Islet of Langerhans (tissue), 1 donor: ENCODE results near the gene ZBTB7C.

ENCODE experiments used
- FAIRE-seq: peaks from one replicate; lab custom pipeline; 2011; peaks lifted over from hg19 to GRCh38; lab: Jason Lieb, UNC

The ZBTB7C gene

DNA sequence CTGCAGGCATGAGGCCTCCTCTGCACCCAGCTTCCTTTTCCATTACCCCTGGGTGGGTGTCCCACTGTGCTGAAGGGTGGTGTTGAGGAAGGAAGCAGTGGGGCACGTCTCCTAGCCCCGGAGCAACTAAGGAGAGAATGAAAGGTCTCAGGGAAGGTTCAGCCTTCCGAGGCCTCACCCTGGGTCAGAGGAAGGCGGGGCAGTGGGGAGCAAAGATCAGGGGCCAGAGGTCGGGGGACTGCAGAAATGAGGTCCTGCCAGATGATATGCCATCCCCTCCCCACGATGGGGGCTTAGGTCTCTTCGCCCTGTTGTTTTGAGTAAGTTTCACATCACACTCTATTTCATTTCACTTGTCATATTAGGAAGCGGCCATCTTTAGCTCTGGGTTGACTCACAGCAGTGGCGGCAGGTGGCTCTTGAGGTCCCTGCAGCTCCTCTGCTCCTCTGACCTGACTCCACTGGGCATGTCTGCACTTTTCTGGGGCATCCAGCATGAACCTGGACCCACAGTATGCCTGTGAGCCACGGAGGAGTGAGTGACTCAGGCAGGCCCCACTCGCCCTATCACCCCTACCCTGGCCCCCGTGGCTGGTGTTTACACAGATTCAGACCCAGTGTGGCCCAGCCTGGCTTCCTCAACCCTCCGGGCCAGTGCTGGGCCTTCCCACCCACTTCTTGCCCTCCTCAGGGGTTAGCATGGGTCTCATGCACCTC, 325.0 kb downstream of the ZBTB7C start:
- no peak for FAIRE-seq

DNA sequence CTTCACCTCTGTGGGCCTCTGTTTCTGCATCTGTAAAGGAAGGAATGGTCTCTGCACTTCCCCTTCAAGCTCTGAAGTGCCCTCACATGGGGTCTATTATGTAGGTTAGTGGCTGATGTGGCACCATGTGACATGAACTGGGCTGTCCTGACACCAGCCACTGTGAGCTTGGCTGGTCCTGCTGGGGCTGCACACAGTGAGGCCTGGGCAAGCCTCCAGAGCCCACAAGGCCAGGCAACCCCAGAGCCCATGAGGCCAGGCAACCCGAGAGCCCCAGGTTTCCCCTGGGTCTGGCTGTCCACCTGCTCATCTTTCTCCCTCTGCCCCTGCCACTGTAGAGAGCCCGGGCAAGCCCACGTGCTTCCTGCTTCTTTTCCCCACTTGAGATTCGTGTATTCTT, 328.6 kb downstream of the ZBTB7C start:
- no peak for FAIRE-seq

DNA sequence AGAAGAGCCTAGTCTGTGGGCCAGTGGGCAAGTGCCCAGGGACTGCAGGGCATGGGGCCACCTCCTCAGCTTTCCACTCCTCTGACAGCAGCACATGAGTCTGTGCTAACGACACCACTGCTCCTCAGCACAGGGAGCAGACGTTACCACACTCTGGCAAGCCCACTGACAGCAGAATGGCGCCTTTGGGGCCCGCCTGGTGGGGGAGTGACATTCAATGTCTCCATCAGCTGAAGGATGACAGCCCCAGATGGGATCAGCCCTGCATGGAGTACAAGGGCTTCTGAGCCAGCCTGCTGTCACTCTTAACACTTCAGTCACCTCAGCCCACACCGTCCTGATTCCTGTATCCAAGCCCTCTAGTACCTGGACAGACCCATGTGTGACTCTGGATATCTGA, 329.3 kb downstream of the ZBTB7C start:
- no peak for FAIRE-seq

- FAIRE-seq = no peak
Observed at GRCh38 chr18:48078448-48078847, 330.7 kb downstream of the ZBTB7C start.

DNA sequence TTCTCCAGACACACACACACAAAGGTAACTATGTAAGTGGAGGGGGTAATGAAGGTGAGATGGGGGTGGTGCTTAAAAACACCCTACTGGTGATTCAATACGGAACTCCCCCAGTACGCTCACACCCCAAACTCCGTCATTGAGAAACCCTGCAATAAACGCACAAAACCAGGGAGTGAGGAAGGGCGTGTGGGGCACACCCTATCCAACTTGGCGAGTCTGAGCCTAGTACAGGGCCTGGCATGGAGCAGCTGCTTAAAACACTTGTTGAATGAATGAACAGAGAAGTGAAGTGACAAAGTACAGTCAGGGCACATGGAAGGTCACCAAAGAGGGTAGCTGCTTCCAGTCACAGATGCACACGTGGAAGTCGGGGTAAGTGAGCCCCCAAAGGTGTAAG, 331.9 kb downstream of the ZBTB7C start:
- FAIRE-seq = no peak

GRCh38 chr18:48076461-48076860, 332.7 kb downstream of the ZBTB7C start:
- no peak for FAIRE-seq

DNA sequence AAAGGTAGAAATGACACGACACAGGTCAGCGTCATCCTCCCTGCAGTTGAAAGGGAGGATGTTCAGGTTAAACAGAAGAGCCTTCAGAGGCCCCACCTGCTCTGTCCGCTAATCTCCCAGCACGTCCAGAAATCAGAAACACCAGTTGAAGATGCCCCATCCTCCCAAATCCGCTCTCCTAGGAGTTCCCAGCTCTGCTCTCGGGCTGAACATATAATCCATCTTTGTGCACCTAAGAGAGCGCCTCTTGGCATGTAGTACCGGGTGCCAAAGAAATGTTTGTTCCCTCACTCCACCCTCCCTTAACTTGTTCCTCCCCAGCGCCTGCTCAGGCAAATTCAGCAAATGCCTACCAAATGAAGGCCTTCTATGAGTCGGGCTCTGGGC, 333.5 kb downstream of the ZBTB7C start:
- FAIRE-seq = no peak

DNA sequence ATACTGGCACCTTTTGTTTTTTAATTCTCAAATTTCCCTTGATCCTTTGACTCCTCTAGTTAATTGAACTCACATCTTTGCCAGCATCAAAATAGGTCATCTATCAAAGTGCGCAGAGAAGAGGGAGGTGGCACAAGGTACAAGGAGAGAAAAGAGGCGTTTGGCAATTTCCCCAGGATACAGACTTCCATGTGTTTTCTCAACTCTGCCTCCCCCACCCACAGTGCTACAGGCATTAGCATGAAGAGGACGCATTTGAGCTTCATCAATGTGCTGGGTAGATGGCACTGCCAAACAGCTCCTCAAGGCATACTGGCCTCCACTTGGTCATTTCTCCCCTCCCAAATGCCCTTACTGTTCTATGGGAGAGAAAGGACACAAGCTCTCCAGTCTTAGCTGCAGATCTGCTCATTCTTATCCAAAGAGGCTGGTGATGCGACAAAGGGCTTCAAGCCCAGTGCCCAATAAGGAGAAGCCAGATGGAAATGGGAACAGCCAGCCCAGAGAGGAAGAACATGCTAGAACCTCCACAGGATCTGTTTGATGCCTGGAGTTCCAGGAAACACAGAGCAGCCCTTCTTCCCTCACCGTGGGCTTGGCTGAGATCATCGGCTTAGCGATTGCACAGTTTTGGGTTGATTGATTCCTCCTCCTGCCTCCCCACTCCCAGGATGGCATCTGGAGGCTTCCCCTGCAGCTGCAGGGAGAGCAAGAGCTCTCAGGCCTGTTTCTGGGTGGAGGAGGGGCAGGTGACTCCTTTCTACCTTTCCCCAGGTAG, 334.1 kb downstream of the ZBTB7C start:
- no peak for FAIRE-seq

- no peak for FAIRE-seq
Observed at GRCh38 chr18:48073211-48073930, 335.8 kb downstream of the ZBTB7C start.

- FAIRE-seq = no peak
Observed at GRCh38 chr18:48072428-48073204, 336.6 kb downstream of the ZBTB7C start.

GRCh38 chr18:48068916-48069445, 340.2 kb downstream of the ZBTB7C start:
- no peak for FAIRE-seq

- FAIRE-seq = no peak
Observed at GRCh38 chr18:48066225-48066652, 342.9 kb downstream of the ZBTB7C start.

GRCh38 chr18:48065601-48065995, 343.6 kb downstream of the ZBTB7C start:
- FAIRE-seq = no peak

GRCh38 chr18:48064978-48065600, 344.1 kb downstream of the ZBTB7C start:
- no peak for FAIRE-seq

DNA sequence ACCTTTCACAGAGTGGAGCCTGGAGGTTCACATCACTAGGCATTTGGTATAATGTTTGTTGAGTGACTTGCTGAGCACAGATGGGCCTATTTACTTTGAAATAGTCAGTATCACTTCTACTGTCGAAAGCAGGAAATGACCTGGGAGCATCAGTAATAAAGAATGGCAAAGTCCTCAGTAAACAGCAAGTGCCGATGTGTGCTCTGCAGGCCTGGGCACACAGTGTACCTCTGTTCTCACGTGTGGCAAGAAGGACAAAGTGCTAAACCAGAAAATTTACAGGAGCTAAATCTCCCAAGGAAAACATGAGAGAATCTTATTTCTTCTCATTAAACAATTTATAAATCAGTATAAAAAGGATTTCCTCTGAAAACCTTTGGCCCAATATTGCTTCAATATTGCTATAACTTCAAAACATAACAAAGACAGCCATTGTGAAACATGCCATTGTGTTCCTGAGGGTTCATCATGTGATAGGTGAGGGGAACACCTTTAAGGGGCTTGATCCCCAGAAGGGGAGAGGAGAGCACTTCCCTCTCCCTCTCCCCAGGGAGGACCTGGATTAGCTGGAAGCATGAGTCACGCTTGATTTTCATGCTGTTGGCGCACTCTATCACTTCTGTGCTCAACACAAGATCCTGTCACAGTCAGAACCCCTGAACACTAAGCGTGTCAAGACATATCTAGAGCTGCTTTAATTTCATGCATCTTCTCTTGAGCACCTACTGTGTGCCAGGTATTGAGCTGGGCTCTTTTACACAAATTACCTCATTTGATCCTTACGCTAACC, 347.2 kb downstream of the ZBTB7C start:
- FAIRE-seq = no peak

- FAIRE-seq = no peak
Observed at GRCh38 chr18:48060970-48061369, 348.2 kb downstream of the ZBTB7C start.

DNA sequence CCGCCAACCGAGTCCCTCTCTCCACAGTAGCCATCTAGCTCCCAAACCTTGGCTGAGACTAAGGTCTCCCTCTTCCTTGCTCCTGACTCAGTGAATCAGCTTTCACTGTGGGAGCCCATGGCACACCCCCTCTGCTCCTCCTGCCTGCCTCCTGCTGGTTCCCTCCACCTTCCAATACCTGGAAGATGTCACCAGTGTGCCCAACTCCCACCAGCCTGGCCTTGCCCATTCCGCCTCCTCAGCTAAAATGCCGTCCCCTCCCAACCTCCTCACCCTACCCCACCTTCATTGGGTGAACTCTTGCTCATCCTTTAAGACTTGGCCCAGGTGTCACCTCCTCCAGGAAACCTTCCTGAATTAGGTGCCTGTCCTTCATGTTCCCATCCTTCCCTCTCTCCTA, 348.8 kb downstream of the ZBTB7C start:
- FAIRE-seq = no peak

DNA sequence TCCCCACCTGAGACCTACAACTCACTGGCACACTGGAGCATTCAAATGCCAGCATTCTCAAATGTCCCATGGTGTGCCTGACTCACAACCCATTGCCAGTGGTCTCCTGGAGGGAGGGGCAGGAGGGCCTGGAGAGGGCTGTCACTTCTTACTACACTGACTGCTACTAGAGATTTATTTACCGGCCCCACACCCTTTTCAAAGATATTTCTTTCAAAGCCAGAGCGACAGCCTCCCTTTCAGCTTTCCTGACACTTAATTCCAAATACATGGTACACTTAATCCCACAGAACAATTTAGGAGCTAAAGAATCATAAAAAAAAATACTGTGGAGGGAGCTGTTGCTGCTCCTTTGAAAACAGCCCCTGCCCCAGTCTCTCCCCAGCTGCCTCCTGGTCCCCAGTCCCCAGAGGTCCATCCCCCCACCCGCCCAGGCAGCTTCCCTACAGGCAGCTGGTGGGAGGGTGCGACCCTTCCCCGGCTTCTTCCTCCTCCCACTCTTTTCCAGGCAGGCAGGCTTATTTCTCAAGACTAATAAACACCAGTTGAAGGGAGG, 349.6 kb downstream of the ZBTB7C start:
- FAIRE-seq = no peak

GRCh38 chr18:48058486-48058885, 350.7 kb downstream of the ZBTB7C start:
- FAIRE-seq = no peak

- no peak for FAIRE-seq
Observed at GRCh38 chr18:48057018-48057417, 352.2 kb downstream of the ZBTB7C start.

GRCh38 chr18:48055351-48055750, 353.8 kb downstream of the ZBTB7C start:
- no peak for FAIRE-seq
